GM12864 (cell line): ENCODE data around the gene PPP1R36.

Experiments used
- DNase-seq: peaks from one replicate; pipeline ENCODE4 v3.0.0-alpha.2; 2011; ENCODE audit warnings: low read depth
- H3K4me3 ChIP-seq: 2 replicates; pipeline ENCODE4 v1.5.1; 2011; ENCODE audit warnings: mild to moderate bottlenecking, low read depth, low read length, control low read depth
- CTCF ChIP-seq: IDR thresholded peaks from 2 replicates; pipeline ENCODE4 v1.5.1; 2011; ENCODE audit warnings: low read depth, mild to moderate bottlenecking, moderate library complexity, low read length, control low read depth, inconsistent platforms; ENCODE audit errors: missing control alignments

The PPP1R36 gene

GRCh38 chr14:64504310-64504896 lies 45.4 kb upstream of the PPP1R36 start, which contains the start of gene ZBTB1:
Gene ZBTB1, plus strand, starts transcription at chr14:64504770. Its CDS starts 16,735 bp downstream, at chr14:64521505.
- no peak for TF ChIP-seq CTCF
- DNase-seq, result no peak
- H3K4me3 ChIP-seq, result peak within 1 kb of the TSS; percentile 70

GRCh38 chr14:64504897-64505794 lies 44.6 kb upstream of the PPP1R36 start:
- TF ChIP-seq CTCF, result no peak
- no peak for DNase-seq
- H3K4me3 ChIP-seq, result peak overlapping the region; percentile 70

- H3K4me3 ChIP-seq, result peak overlapping the region; percentile 70
- TF ChIP-seq CTCF, result no peak
Observed at GRCh38 chr14:64506721-64507120, 43.0 kb upstream of the PPP1R36 start.

GRCh38 chr14:64507376-64508156 lies 42.2 kb upstream of the PPP1R36 start:
- no peak for DNase-seq
- H3K4me3 ChIP-seq, result peak overlapping the region; percentile 44
- no peak for TF ChIP-seq CTCF

More at GRCh38 chr14:64506721-64507120, 43.0 kb upstream of the PPP1R36 start:
- DNase-seq, result no peak

- peak overlapping the region; percentile 44; the same call in 1 of the 2 replicates for H3K4me3 ChIP-seq
- no peak for DNase-seq
- TF ChIP-seq CTCF, result no peak
Observed at GRCh38 chr14:64508215-64508776, 41.5 kb upstream of the PPP1R36 start.

GRCh38 chr14:64509036-64509435 lies 40.7 kb upstream of the PPP1R36 start:
- peak overlapping the region; percentile 35 for H3K4me3 ChIP-seq
- no peak for DNase-seq
- TF ChIP-seq CTCF, result no peak
